ENCODE results near the gene RAD21L1.

DNA sequence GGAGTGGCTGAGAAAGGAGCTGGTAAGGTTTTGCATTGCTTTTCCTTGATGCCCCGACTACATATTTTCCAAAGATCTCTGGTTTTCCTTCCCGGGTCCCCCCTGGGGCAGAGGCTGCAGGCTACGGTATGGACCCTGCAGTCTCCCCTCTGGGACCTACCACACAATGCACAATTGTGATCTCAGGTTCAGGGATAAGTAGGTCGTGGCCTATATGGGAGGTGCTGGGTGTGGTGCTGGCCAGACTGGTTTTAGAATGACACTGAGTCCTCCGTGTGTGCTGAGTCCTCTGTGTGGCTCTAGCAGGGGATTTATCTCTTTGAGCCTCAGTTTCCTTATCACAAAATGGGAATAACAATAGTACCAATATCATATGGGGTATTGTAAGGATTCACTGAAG lies 22.2 kb upstream of the RAD21L1 start:
- TF ChIP-seq, protein P1, sequence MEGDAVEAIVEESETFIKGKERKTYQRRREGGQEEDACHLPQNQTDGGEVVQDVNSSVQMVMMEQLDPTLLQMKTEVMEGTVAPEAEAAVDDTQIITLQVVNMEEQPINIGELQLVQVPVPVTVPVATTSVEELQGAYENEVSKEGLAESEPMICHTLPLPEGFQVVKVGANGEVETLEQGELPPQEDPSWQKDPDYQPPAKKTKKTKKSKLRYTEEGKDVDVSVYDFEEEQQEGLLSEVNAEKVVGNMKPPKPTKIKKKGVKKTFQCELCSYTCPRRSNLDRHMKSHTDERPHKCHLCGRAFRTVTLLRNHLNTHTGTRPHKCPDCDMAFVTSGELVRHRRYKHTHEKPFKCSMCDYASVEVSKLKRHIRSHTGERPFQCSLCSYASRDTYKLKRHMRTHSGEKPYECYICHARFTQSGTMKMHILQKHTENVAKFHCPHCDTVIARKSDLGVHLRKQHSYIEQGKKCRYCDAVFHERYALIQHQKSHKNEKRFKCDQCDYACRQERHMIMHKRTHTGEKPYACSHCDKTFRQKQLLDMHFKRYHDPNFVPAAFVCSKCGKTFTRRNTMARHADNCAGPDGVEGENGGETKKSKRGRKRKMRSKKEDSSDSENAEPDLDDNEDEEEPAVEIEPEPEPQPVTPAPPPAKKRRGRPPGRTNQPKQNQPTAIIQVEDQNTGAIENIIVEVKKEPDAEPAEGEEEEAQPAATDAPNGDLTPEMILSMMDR (IDR thresholded peaks at IDR 0.05; ENCODE audit: low read depth, low read length, poor library complexity, severe bottlenecking), result no peak
- TF ChIP-seq EZH2phosphoT487 (IDR thresholded peaks at IDR 0.05; ENCODE audit: borderline replicate concordance, low read length), result no peak

All from DOHH2 (cell line).